ENCODE results near the gene PLA2G4E. TPM values are rescaled to one million over a fixed set of nuclear protein-coding genes. Genes with fewer than 3 reads are reported as not detected.
A peak's percentile ranks its signal among the peaks of the same experiment; 100 is the strongest.

The PLA2G4E gene
- total and polyA plus RNA-seq, 9 of the 15 experiments (the other 6 are each of a cell fraction or from before 2014, with no cell fraction given), result 0.03 TPM; not detected in 8

DNA sequence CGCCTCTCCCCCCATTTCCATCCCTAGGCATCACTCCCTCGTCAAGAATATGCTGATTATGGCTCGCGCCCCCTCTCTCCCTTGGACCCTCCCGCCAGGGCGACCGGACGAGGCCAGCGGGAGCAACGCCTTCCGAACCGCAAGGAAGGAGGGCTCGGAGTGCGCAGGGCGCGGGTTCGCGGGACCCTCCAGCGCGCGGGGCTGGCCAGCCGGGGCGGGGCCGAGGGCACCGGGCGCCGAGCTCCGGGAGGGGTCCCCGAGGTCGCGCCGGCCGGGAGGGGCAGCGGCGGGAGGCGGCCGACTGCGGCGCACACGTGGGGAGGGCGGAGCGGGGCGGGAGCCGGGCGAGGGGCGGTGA is 49.0 kb downstream of the PLA2G4E start:
- no TSS peak for BruUV-seq (replicated peaks)
- 2% methylated on average over 33 of the region's 46 CpGs for WGBS (ENCODE audit: insufficient coverage, low coverage, missing lambda C conversion rate)
- Histone ChIP-seq H3K9me3 (replicated peaks; ENCODE audit: control insufficient read depth, insufficient read depth, low read depth, low read length) (no peaks in the 10 kb centered on the region), H3K4me2 (ENCODE audit: insufficient read depth, low read length) (peak overlapping the region; percentile 96), H3K9me1 (ENCODE audit: control insufficient read depth, insufficient read depth, low read length) (no peaks in the 10 kb centered on the region), H3K27ac (ENCODE audit: extremely low read depth, low read depth, low read length) (peak overlapping the region; percentile 71), H3K36me3 (ENCODE audit: control insufficient read depth, insufficient read depth, low read length) (no peaks in the 10 kb centered on the region), H3K27me3 (ENCODE audit: control insufficient read depth in 2 of 2, insufficient read depth in 2 of 2, low read length in 2 of 2) (no peaks in the 10 kb centered on the region), H3K79me2 (ENCODE audit: control insufficient read depth, insufficient read depth, low read length) (peaks cover 27% of the 10 kb centered on the region), H2AFZ (ENCODE audit: low read depth, low read length) (peak overlapping the region; percentile 95), H3K4me1 (replicated peaks in 1 of 2; ENCODE audit: control insufficient read depth in 2 of 2, insufficient read depth in 2 of 2, low read length in 2 of 2) (peaks cover 17 to 26% of the 10 kb centered on the region in 2 experiments), H3K4me3 (peak overlapping the region; percentile 82), H4K20me1 (replicated peaks; ENCODE audit: control insufficient read depth, insufficient read depth, low read length) (peaks cover 10% of the 10 kb centered on the region; the same call in 1 of the 2 replicates), H3K9ac (ENCODE audit: insufficient read depth in 1 of 2, low read depth in 2 of 2, low read length in 2 of 2) (peak overlapping the region; percentile 68 to 93)
- intact Hi-C loops (cut with micrococcal nuclease) (loop anchor here (5.0 kb wide), 1 partner anchor 480 kb away; the partner anchor contains the start of gene ITPKA), in situ Hi-C loops (cut with MboI) (no loop called here)
- FAIRE-seq (no peak), DNase-seq (ENCODE audit: extremely low read depth in 1 of 4, low spot score in 3 of 4) (peak in 3 of 4 experiments; percentile 56 to 77 (median 77)), ATAC-seq (peak; percentile 65)
- ChIA-PET CTCF (ENCODE audit: low intra/inter-chr PET ratio) (interaction anchor here (0.7 kb wide), 1 partner anchor 198 kb away, joined by 3 read pairs; the partner anchor contains the start of gene MAPKBP1), POLR2A (interaction anchor here (0.6 to 2.0 kb wide), 8 partner anchors 8 to 611 kb away, joined by 3 to 5 read pairs (median 4); no protein-coding TSS in a partner anchor)
- no peak for TF ChIP-seq ZNF449 (CRISPR knock-in tag; IDR thresholded peaks at IDR 0.05)
- TF ChIP-seq PCBP1 (IDR thresholded peaks at IDR 0.05; ENCODE audit: low read depth, low read length, poor library complexity, severe bottlenecking), result peak; percentile 4
- TF ChIP-seq, protein P1, sequence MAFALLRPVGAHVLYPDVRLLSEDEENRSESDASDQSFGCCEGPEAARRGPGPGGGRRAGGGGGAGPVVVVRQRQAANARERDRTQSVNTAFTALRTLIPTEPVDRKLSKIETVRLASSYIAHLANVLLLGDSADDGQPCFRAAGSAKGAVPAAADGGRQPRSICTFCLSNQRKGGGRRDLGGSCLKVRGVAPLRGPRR (CRISPR knock-in tag; IDR thresholded peaks at IDR 0.05), result no peak
- no peak for TF ChIP-seq ARID3A (IDR thresholded peaks at IDR 0.05; ENCODE audit: borderline replicate concordance, low read depth, low read length)
- 0 out of 4 replicates have a peak, but pooled peaks of 1 of the 2 experiments have one; percentile 60 for TF ChIP-seq TEAD1 (CRISPR knock-in tag; IDR thresholded peaks at IDR 0.05)
- no peak for TF ChIP-seq PTTG1 (tag; IDR thresholded peaks at IDR 0.05; ENCODE audit: low read depth)
- TF ChIP-seq SIN3A (IDR thresholded peaks at IDR 0.05; ENCODE audit: borderline replicate concordance in 2 of 2, control insufficient read depth in 1 of 2, low read depth in 2 of 2, low read length in 2 of 2), result peak; percentile 9 to 10; a peak in 1 of 4 replicates
- no peak for TF ChIP-seq TBL1XR1 (IDR thresholded peaks at IDR 0.05; ENCODE audit: low read length in 2 of 2)
- 0 out of 2 replicates have a peak, but pooled peaks have one; percentile 34 for TF ChIP-seq USF1 (CRISPR knock-in tag; IDR thresholded peaks at IDR 0.05)
- peak; percentile 50; the same call in 1 of the 2 replicates for TF ChIP-seq GATAD2B (IDR thresholded peaks at IDR 0.05; ENCODE audit: borderline replicate concordance)
- no peak for TF ChIP-seq RBM17 (IDR thresholded peaks at IDR 0.05; ENCODE audit: borderline replicate concordance, low read depth, low read length)
- no peak for TF ChIP-seq TAF7 (tag; IDR thresholded peaks at IDR 0.05)
- no peak for TF ChIP-seq ZNF134 (CRISPR knock-in tag; conservative IDR thresholded peaks at IDR 0.05)
